HK-2 (cell line): Measurements from ENCODE around the gene TUBA4A.
"Not testable (repeated sequence)": the region's sequence is repeated elsewhere in the genome, so short reads cannot be mapped to it uniquely, and the experiment has no call there.

Experiments used
- DNase-seq: peaks from one replicate; pipeline ENCODE4 v3.0.0-alpha.2; 2018; ENCODE audit not compliant: unreplicated experiment

TUBA4A gene

DNA sequence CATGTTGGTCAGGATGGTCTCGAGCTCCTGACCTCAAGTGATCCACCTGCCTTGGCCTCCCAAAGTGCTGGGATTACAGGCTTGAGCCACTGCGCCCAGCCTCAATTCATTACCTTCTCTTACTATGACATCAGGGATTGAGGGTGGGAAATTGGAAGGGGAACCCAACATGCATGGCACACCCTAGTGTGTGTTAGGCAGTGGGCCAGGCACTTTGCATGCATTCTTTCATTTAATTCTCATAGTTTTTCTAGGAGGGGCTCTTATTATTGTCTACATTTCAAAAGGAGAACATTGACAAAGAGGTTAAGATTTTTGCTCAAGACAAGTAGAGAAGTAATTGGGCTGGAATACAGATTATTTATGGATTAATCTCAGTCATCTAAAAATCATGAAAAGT is 14.6 kb upstream of the TUBA4A start:
- no peak for DNase-seq

DNA sequence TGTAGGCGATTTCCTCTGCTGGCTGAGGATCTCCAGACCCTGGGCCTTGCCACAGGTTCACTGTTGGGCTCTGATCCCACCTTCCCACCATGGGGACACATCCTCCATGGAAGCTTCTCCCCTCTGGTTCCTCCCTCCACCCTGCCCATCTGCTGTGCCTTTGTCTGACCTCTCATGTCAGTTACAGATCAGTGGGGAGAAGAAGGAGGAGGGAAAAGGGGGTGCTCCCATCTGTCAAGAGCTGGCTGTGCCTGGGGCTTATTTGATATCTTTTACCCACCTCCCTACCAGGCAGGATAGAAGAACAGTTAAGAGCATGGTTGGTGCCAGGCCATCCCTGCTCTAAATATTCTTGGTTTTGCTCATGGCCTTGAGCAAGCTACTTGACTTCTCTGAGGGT is 13.2 kb upstream of the TUBA4A start:
- DNase-seq: no peak

DNA sequence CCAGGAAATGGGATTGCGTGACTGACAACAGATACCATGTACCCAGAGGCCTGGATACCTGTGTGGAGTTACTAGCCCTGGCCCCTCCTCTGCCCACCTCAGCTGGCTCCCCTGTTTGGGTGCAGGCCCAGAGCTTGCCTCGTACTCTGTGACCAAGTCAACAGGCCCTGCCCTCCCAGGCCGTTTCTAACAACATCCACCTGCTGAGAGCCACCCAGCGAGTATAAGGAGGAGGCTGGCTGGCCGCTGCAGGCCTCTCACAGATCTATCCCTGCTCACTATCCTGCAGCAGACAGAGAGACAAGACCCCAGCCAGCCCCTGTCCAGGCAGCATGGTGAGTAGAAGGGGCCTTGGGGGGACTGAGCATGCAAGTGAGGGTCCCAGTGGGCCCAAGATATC is 12.5 kb upstream of the TUBA4A start:
- DNase-seq: no peak

DNA sequence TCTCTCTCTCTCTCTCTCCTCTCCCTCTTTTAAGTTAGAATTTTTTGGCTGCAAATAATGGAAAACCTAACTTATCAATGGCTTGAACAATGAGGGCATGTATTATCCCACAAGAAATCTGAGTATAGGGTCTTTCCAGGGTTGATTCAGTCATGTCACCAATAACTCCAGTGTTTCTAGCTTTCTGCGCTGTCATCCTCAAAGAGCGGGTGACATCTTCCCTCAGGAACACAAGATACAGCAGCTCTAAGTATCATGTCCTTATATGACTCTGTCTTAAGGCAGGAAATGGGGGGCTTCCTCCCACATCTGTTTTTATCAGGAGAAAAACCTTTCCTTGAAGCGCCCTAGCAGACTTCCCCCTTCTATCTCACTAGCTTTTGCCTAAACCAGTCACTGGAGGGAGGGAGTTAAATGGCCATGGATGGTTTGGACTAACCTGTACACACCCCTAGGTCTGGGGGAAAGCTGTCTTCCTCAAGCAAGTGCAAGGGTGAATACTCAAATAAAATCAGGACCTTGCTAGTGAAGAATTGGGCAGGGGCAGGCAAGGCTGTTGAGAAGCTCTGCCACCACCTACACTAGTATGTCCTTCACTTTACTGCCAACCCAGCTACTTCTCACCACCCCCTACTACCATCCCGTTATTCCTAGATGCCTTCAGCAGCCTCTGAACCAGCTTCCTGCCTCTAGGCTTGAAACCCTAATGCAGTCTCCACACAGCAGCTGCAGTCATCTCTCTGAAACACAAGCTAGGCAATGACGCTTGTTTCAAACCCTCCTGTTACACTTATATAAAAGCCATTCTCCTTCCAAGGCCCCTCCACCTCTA is 7.5 kb upstream of the TUBA4A start:
- no peak for DNase-seq

DNA sequence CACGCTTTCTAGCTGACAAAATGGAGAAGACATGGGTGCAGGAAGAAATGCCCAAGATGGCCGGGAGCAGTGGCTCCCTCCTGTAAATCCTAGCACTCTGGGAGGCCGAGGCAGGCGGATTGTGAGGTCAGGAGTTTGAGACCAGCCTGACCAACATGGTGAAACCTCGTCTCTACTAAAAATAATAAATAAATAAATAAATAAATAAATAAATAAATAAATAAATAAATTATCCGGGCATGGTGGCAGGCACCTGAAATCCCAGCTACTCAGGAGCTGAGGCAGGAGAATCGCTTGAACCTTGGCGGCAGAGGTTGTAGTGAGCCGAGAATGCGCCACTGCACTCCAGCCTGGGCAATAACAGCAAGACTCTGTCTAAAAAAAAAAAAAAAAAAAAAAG is 5.2 kb upstream of the TUBA4A start:
- not testable (repeated sequence) for DNase-seq

DNA sequence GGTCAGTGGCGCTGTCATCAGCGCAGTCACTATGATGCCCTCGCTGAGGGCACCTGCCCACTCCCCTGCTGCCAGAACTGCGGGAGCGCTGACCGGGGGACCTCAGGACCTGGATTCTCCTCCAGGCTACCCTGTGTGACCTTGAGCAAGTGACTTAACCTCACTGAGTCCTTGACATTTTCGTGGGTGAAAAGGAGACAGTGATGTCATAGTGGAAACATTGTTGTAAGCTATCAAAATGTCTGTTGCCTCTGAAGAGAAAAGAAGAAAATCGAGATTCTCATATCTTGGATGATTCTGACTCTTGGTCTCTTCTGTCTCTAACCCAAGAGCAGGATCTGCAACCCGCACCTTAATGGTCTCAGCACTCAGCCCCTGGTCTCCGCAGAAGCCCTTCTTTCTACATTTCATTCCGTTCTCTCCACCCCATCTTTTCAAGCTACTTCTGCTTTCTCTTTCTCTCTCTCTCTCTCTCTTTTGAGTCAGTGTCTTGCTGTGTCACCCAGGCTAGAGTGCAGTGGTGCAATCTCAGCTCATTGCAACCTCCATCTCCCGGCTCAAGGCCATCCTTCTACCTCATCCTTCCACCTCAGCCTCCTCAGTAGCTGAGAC is 978 bp upstream of the TUBA4A start:
- no peak for DNase-seq

DNA sequence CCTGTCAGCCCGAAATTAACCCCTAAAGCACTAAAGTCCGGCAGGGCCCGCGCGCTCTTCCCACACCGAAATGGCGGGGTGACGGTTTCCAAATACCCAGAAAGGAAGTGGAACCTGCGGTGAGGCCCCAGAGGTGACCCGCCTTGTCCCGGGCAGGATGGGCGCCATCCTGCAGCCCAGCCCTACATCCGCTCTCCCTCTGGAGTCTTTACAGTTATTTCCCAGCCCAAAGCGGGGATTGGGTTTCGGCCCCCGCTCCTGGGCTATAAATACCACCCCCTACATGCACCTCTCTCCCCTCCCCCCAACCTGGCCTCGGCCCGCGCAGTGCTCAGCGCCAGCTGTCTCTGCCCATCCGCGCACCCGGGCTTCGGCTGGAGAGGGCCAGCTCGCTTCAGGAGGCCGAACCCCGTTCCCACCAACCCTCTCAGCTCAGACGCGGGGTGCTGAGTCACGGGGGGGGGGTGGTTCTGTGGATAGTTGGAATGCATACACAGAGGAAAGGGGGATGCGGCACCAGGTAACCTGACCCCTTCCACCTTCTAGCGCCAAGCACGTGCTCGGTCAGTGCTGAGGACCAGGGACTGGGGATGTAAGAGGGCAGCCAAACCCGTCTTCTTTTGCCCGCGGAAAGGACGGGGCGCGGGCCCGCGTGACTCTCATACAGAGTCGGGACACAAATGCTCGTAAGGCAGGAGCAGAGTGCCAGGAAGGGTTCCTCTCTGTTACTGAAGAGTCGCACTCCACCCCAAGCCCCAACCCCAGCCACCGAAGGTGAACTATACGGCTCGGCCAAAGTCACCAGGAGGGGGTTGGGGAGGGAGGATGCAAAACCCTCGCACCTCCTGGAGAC is 592 bp downstream of the TUBA4A start, which contains the start of gene TUBA4B:
TUBA4B (plus strand) TSS at position 344 of the 853 bp plus-strand sequence; CDS start at position 509, 165 bp downstream.
- DNase-seq: peak; percentile 82

DNA sequence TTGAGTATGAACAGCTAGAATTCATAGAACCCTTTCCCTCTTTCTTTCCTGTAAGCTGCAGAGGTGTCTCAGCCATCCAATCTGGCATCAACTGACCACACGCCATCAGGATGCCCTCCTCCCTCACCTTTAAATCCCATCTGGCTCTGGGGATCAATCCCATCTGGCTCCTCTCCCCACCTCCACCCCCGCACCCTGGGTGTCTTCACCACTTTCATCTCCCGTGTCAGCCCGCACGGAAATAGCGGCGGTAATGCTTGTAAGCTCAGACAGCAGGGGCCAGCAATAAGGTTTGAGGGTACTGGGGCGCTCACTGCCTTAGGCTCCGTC is 1.2 kb downstream of the TUBA4A start:
- no peak for DNase-seq

DNA sequence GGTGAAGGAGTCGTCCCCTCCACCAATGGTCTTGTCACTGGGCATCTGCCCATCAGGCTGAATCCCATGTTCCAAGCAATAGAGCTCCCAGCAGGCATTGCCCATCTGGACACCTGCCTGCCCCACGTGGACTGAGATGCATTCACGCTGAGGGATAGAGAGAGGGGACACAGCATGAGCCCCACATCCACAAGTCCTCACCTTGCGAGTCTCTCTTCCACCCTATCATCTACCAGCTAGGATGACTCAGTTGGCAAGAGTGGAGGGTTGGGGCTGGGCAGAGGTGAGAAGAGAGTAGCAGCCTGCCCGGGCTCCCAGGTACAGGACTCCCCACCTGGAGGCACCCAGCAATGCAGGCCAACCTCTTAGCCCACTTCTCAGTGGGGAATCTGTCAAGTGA is 1.6 kb downstream of the TUBA4A start:
- no peak for DNase-seq

DNA sequence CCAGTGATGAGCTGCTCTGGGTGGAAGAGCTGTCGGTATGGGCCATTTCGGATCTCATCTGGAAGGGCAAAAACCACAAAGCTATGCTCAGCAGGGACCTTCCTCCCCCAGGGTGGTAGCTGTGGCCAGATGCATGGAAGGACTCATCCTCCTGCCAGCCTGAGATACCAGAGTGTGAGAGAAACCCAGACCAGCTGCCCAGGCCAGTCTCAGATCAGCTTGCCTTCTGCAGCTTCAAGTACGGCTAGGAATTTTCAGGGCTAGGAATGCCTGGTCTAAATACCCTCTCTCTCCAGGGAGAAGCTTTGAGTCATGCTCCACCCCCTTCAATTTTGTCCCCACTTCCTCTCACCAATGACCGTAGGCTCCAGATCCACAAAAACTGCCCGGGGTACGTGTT is 2.1 kb downstream of the TUBA4A start:
- DNase-seq: no peak

DNA sequence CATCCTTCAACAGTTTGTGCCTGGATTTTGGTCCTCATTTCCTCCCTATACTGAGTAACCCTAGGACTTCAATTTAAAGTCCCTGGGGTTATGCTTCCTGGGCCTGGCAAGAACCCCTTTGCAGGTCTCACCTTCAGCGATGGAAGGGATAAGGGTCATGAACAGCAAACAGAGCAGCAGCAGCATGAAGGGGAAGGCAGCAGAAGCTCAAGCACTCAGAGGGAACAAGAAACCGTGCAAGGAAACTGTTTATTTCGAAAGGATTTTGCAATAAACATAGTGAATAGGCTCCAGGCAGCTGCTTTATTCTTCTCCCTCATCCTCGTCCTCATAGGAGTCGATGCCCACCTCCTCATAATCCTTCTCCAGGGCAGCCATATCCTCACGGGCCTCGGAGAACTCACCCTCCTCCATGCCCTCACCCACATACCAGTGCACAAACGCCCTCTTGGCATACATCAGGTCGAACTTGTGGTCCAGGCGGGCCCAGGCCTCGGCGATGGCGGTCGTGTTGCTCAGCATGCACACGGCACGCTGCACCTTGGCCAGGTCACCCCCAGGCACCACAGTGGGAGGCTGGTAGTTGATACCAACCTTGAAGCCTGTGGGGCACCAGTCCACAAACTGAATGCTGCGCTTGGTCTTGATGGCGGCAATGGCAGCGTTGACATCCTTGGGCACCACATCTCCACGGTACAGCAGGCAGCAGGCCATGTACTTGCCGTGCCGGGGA is 3.5 kb downstream of the TUBA4A start:
- no peak for DNase-seq

DNA sequence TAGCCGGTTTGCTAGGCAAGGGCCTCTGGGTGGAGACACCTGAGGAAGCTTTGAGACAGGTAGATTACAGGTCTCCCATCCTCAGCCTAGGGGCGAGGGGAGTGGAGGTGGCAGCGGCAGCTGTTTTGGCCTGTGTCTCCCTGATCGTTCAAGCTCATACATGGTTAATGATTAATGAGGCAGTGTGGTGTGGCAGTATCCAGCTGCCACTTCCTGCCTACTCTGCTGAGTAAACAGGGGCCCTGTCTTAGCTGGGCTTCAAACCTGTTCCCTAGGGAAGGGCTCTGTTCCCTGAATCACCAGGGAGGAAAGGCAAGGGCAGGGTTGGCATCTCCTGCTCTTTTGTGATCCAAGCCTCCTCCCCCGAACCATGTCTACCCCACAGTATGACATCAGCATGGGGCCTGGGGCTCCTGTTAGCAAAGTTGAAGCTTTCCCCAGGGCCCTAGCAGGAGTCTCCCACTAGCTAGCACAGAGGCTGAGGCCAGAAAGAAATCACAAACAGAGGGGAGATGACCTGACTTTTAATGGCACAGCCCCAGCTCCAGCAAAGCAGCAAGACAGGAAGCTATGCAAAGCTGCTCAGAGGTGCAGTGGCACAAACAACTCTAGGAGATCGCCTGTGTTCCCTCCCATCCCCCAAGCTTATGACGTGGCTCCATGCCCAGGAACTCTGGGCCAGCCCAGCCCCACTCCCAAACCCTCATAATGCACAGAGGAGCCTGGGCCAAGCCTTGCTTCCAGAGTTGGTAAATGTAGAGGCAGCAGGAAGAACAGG is 4.3 kb downstream of the TUBA4A start:
- peak; percentile 78 for DNase-seq

DNA sequence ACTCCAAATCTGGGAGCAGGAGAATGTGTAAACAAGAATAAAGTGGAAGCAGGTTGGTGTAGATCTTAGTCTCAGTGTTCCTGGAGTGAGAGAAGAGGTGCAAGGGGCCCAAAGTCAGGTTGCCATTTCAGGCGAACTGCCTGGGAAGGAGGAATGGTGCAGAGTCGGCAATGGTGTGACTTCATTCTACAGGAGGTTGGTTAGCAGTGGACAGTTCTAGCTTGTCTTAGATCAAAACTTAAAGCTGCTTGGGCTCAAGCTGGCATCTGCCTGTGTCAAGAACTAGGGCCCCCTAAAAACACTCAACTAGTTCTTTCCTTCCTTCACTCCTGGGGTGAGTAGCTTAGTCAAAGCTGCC is 4.9 kb downstream of the TUBA4A start:
- DNase-seq: no peak

DNA sequence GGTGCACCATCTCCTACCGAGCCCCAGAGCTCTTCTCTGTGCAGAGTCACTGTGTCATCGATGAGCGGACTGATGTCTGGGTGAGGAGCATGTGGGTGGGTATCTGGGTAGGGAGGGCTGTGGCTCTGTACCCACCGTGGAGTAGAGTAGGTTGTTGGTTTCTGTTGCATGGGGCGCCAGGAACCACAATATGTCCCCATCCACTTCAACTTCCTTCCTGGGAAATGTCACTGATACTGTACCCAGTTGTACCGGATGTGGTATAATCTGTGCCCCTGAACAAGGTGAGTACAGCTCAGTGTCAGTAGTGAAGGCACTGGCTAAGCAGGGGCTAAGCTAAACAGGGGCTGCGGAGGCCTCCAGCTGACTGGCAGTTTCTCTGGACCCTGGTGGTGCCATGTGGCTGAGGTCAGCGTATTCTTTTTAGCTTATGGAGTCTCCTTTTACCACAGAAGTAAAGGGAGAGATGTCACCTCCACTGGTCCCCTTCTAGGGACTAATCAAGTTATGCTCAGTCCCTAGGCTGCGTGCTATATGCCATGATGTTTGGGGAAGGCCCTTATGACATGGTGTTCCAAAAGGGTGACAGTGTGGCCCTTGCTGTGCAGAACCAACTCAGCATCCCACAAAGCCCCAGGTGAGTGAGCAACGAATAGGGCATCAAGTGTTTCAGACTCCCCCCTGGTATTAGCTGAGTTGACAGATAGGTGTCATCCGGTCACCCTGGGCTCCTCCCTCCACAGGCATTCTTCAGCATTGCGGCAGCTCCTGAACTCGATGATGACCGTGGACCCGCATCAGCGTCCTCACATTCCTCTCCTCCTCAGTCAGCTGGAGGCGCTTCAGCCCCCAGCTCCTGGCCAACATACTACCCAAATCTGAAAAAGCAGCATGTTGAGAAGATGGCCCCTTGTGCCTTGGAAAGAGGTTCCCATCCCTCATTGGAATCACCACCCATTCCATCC is 5.8 kb downstream of the TUBA4A start:
- no peak for DNase-seq

DNA sequence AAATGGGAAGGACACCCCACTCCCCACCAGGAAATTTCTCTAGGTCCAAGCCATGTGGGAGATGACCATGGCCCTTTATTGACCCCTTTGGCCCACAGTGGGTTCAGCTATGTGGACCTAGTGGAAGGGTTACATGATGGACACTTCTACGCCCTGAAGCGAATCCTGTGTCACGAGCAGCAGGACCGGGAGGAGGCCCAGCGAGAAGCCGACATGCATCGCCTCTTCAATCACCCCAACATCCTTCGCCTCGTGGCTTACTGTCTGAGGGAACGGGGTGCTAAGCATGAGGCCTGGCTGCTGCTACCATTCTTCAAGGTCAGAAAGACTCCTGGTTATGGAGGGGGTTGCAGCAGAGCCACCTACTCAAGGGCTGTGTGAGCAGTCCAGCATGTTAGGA is 7.2 kb downstream of the TUBA4A start:
- no peak for DNase-seq

DNA sequence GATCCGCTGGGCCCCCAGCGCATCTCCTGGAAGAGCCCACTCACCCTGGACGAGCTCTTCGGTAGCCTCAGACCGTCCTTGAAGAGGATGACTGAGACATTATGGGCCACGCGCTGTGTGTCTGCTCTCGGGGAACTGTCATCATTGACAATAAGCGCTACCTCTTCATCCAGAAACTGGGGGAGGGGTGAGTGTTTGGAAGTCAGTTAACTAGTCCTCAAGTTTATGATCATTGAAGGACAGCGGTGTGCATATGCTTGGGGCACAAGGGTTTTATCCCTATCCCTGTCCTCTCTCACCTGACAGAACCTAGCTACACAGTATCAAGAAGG is 7.9 kb downstream of the TUBA4A start:
- no peak for DNase-seq

DNA sequence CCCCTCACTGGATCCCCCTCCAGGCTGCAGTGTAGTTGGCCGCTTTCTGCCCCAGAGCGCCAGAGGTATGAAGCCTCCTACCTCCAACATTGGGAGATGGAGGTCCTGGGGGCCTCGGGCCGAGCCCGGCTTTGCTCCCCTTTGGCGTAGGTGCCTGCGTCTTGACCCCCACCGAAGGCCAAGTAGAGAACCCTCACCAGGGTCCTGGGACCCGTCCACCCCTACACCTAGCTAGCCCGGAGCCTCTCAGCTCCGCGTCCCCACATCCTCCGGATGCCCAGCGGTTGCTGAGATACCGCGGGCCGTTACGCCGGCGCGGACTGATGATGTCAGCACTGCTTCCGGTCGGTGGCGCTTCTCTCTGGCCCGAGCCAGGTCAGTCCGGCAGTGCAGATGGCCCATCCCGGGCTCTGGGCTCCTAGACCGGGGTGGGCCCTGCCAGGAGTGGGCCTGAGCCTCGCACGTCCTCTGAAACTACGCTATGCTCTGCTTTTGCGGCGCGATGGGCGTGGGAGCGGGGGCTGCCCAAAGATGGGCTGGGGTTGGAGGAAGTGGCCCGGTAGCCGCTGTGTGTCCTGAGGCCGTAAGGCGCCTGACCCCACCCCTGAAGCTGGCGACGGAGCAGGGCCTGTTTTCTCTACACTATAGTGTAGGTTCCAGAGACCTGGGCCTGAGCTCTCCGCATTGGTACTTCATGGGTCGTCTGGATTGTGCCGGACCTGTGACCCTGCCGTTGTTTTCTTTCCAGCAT is 8.4 kb downstream of the TUBA4A start, which contains the start of the genes GLB1L and STK16:
GLB1L (minus strand) TSS at position 297 of the 751 bp plus-strand sequence. CDS start 1,871 bp downstream, outside the sequence.
STK16 (plus strand) TSS at position 332 of the 751 bp plus-strand sequence. CDS start 521 bp downstream, outside the sequence.
- DNase-seq: peak; percentile 95

DNA sequence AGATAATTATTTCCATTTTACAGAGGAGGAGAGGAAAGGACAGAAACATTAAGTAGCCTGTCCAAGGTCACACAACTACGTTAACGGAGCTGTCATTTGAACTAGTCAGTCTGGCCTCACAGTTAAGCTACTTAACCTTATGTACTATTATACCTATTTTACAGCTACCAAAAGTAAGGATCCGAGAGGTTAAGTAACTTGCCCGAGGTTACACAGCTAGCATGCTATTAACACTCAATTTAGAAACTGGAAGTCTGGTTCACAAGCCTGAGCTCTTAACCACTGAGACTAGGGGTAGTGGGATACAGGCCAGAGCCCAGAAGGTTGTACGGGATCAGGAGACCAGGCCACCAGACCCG is 8.9 kb downstream of the TUBA4A start:
- no peak for DNase-seq

DNA sequence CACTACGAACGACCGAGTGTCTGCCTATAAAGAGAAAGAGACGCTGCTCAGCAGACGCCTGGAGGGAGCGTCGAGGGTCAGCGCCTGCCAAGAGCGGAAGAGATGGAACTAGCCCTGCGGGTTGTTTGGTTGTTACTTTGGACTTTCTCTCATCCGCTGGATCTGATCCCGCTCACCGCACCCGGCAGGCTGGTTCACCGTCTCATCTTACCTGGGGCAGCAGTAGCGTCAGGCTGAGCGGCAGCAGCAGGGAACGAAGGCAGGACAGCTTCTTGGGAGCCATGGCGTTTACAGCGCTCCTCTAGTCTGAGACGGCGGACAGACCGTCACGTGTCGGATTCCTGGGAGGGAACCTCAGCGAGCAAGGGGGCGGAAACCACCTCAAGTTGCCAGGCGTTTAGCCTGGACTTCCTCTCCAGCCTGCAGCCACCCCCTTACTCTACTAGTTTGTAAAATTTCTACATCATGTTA is 10.4 kb downstream of the TUBA4A start:
- DNase-seq: no peak
